DMS79 treated with DMSO at 0.1 percent for 48 hours (cell line): ENCODE results near the gene NCAPG2.

Experiments
- DNase-seq: peaks from one replicate; lab custom pipeline; 2025; lab: John Stamatoyannopoulos, UW

NCAPG2 gene

GRCh38 chr7:158704524-158705233 is at the start of gene NCAPG2:
Gene NCAPG2 (minus strand): TSS chr7:158704804. CDS start chr7:158701899, 2,905 bp downstream.
- DNase-seq: peak; percentile 93

GRCh38 chr7:158753900-158754299 is 49.3 kb upstream of the NCAPG2 start:
- no peak for DNase-seq

GRCh38 chr7:158751751-158752150 is 47.1 kb upstream of the NCAPG2 start:
- DNase-seq: no peak

- DNase-seq: no peak
Observed at GRCh38 chr7:158751199-158751598, 46.6 kb upstream of the NCAPG2 start.

- no peak for DNase-seq
Observed at GRCh38 chr7:158750702-158751101, 46.1 kb upstream of the NCAPG2 start.

- no peak for DNase-seq
Observed at GRCh38 chr7:158749396-158749795, 44.8 kb upstream of the NCAPG2 start.

- DNase-seq: no peak
Observed at GRCh38 chr7:158748335-158748734, 43.7 kb upstream of the NCAPG2 start.

GRCh38 chr7:158747408-158747807 is 42.8 kb upstream of the NCAPG2 start:
- DNase-seq: no peak

GRCh38 chr7:158746957-158747356 is 42.4 kb upstream of the NCAPG2 start:
- DNase-seq: no peak

- DNase-seq: no peak
Observed at GRCh38 chr7:158745057-158745715, 40.6 kb upstream of the NCAPG2 start.

- no peak for DNase-seq
Observed at GRCh38 chr7:158744070-158744469, 39.5 kb upstream of the NCAPG2 start.

- DNase-seq: no peak
Observed at GRCh38 chr7:158743219-158743618, 38.6 kb upstream of the NCAPG2 start.

- DNase-seq: no peak
Observed at GRCh38 chr7:158742065-158742821, 37.6 kb upstream of the NCAPG2 start.

GRCh38 chr7:158741294-158741666 is 36.7 kb upstream of the NCAPG2 start:
- DNase-seq: no peak

- DNase-seq: no peak
Observed at GRCh38 chr7:158740657-158741293, 36.2 kb upstream of the NCAPG2 start.

GRCh38 chr7:158740013-158740656 is 35.5 kb upstream of the NCAPG2 start:
- DNase-seq: no peak

GRCh38 chr7:158738841-158739240 is 34.2 kb upstream of the NCAPG2 start:
- DNase-seq: no peak

- DNase-seq: no peak
Observed at GRCh38 chr7:158737064-158737695, 32.6 kb upstream of the NCAPG2 start.

GRCh38 chr7:158735935-158736334 is 31.3 kb upstream of the NCAPG2 start:
- no peak for DNase-seq

GRCh38 chr7:158734861-158735260 is 30.3 kb upstream of the NCAPG2 start:
- no peak for DNase-seq

GRCh38 chr7:158733775-158734494 is 29.3 kb upstream of the NCAPG2 start:
- no peak for DNase-seq
